22Rv1 (cell line): ENCODE measurements around the gene MMP20.

Experiments
- H3K27ac ChIP-seq: fragments of 450-650 bp; 2 replicates; pipeline ENCODE4 v1.5.1; 2017
- ZFX ChIP-seq: fragments of 450-650 bp; IDR thresholded peaks from 2 replicates; pipeline ENCODE4 v1.6.1; 2017; ENCODE audit warnings: antibody characterized with exemption, borderline replicate concordance
- TF ChIP-seq, protein P1 (sequence below): fragments of 450-650 bp; IDR thresholded peaks from 2 replicates; pipeline ENCODE4 v1.5.1; 2017; ENCODE audit warnings: mild to moderate bottlenecking

The MMP20 gene

DNA sequence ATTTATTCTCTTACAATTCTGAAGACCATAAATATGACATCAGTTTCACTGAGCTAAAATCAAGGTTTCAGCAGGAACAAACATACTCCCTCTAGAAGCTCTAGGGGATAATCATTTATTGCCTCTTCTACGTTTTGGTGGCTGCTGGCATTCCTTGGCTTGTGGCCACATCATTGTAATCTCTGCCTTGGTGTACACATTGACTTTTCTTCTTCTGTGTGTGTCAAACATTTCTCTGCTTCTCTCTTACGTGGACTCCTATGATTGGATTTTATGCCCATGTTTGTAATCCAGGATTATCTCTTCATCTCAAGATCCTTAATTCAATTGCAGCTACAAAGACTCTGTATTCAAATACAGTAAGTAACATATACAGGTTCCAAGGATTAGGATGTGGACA, 30.4 kb upstream of the MMP20 start:
- H3K27ac ChIP-seq = no peak overlapping the region
- TF ChIP-seq, protein P1, sequence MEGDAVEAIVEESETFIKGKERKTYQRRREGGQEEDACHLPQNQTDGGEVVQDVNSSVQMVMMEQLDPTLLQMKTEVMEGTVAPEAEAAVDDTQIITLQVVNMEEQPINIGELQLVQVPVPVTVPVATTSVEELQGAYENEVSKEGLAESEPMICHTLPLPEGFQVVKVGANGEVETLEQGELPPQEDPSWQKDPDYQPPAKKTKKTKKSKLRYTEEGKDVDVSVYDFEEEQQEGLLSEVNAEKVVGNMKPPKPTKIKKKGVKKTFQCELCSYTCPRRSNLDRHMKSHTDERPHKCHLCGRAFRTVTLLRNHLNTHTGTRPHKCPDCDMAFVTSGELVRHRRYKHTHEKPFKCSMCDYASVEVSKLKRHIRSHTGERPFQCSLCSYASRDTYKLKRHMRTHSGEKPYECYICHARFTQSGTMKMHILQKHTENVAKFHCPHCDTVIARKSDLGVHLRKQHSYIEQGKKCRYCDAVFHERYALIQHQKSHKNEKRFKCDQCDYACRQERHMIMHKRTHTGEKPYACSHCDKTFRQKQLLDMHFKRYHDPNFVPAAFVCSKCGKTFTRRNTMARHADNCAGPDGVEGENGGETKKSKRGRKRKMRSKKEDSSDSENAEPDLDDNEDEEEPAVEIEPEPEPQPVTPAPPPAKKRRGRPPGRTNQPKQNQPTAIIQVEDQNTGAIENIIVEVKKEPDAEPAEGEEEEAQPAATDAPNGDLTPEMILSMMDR = no peak
- no peak for TF ChIP-seq ZFX

DNA sequence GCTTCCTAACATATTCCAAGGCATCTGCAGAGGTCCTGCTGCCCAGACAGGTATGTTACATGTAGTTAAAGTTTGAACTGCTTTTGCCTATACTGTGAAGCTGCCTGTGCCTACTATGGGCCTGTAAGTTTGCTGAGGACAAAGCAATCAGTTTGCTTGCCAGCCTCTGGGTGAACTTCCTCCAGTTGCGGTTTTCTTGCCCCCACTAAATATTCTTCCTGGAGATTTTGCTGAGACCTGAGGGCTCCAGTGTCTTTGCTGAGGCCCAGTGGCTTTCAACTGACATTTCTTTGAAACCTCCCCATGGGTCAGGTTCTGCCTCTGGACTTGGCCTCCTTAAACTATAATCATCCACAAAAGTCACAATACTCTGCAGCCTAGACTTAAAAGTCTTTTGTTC, 29.6 kb upstream of the MMP20 start:
- H3K27ac ChIP-seq = no peak overlapping the region
- TF ChIP-seq, protein P1 = no peak
- TF ChIP-seq ZFX = no peak

DNA sequence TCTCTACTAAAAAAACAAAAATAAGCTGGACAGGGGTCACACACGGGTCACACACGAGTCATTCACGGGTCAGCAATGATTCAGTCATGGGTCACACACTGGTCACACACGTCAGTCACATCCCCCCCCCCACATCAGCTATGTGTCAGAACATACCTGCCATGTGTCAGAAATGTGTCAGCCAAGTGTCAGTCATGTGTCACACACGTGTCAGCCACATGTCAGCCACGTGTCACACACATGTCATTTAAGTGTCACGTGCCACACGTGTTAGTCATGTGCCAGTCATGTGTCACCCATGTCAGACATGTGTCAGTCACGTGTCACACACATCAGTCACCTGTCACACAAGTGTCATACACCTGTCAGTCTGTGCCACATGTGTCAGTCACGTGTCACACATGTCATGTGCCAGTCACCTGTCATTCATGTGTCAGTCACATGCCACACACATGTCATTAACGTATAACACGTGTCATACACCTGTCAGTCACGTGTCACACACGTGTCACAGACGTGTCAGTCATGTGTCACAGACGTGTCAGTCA, 28.7 kb upstream of the MMP20 start:
- TF ChIP-seq, protein P1 = no peak

DNA sequence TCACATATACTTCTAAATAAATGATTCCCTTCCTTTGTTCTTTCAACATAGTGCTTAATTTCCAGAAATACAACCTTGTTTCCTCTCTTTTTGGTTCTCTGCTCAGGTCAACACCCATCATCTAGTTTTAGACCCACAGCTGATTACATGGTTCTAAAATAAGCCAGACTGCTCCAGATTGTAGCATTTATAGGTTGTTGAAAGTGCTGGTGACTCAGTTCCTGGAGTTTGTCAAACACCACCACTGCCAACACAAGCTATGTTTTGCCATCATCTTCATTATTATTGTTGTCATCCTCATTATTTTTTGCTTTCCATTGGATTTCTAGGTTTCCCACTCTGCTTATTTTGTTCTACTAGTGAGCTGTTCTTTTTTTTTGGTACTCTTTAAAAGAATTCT, 22.3 kb upstream of the MMP20 start:
- no peak overlapping the region for H3K27ac ChIP-seq
- no peak for TF ChIP-seq ZFX
- TF ChIP-seq, protein P1 = no peak

More for the DNA sequence above, 28.7 kb upstream of the MMP20 start:
- H3K27ac ChIP-seq = no peak overlapping the region

DNA sequence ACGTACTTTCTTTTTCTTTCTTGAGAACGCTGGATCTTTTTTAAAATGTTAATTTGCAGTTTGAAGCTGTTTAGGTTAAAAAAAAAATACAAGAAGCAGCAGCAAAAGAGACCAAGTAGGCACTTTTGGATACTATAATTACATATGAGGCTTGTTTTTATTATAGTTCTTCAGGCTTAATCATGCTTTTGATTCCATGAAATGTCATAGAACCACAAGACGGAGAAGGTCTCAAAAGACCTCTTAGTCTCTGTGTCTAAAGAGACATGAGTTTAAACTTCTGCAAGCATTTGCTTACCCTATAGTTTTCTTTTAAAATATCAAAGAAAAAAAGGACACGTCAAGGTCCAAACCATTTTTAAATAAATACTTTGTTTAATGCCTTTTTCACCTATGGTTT, 18.8 kb upstream of the MMP20 start:
- no peak for TF ChIP-seq ZFX
- TF ChIP-seq, protein P1 = no peak
- no peak overlapping the region for H3K27ac ChIP-seq

DNA sequence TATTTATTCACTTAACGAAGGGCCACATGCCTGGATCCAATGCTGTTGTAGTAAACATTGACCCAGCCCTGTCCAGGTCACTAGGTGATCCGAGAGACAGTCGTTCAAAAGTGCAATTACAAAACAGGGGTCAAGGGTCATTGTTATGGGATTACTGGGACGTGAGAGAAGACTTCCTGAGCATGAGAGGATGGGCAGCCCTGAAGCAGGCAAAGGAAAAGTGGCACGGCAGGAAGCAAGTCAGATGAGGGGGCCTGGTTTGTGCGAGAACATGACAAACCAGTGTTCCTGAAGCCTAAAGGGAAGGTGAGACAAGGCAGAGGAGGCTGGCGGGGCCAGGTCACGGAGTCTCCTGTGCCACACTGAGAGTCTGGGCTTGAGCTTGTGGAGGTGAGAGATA, 15.8 kb upstream of the MMP20 start:
- H3K27ac ChIP-seq = no peak overlapping the region
- TF ChIP-seq, protein P1 = no peak
- no peak for TF ChIP-seq ZFX

DNA sequence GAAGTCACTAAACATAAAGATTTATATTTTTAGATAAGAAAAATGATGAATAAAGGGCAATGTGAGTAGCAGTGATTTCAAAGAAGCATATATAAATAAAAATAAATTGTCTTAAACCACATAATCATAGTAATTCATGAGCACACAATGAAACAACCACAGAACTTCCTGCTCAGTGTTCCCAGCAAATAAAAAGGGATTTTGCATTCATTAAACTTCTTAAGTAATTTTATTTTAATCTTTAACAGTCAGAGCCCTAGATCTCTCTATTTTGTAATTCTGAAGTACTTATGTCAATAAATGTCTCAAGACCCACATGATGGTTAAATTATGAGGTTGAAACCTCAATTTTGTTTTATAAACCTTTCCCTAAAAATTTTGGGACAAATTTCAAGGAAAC, 14.5 kb upstream of the MMP20 start:
- TF ChIP-seq, protein P1 = no peak
- TF ChIP-seq ZFX = no peak
- H3K27ac ChIP-seq = no peak overlapping the region
